ENCODE measurements around the gene MCM8. TPM values are rescaled to one million over a fixed set of nuclear protein-coding genes. Genes with fewer than 3 reads are reported as not detected.
A peak's percentile ranks its signal among the peaks of the same experiment; 100 is the strongest.

MCM8 gene
- total and polyA plus RNA-seq, 2 donors from 2014 or later: 1.9 to 6.6 TPM

- intact Hi-C loops (cut with DNase I): no loop called here
- FAIRE-seq (no peak), DNase-seq (peak in 1 of 5 donors; percentile 15)
- H3K9ac ChIP-seq (ENCODE audit: low read length in 3 of 3): no peak overlapping the region
- no peaks in the 10 kb centered on the region for H3K4me1 ChIP-seq (ENCODE audit: control insufficient read depth in 2 of 3, insufficient read depth in 2 of 3, low read depth in 1 of 3, low read length in 3 of 3)
- no peak overlapping the region for H3K4me3 ChIP-seq (ENCODE audit: low read length in 3 of 3)
- H3K27ac ChIP-seq (ENCODE audit: low read depth in 2 of 2, low read length in 2 of 2): no peak overlapping the region
- H3K27me3 ChIP-seq (ENCODE audit: control insufficient read depth, insufficient read depth, low read length): no peaks in the 10 kb centered on the region
- no peaks in the 10 kb centered on the region for H3K9me3 ChIP-seq (ENCODE audit: control insufficient read depth in 2 of 3, insufficient read depth in 1 of 3, low read length in 3 of 3)
- H3K36me3 ChIP-seq (ENCODE audit: control insufficient read depth in 2 of 3, insufficient read depth in 3 of 3, low read length in 3 of 3): no peaks in the 10 kb centered on the region
- no peak for TF ChIP-seq CTCF (IDR thresholded peaks at IDR 0.05; ENCODE audit: borderline replicate concordance, extremely low read depth, insufficient read depth)
These were observed 16.5 kb upstream of the MCM8 start for GRCh38 chr20:5933802-5934436.

- intact Hi-C loops (cut with DNase I): no loop called here
- Histone ChIP-seq H3K27ac (ENCODE audit: low read depth in 2 of 2, low read length in 2 of 2) (no peak overlapping the region), H3K27me3 (ENCODE audit: control insufficient read depth, insufficient read depth, low read length) (no peaks in the 10 kb centered on the region), H3K4me1 (ENCODE audit: control insufficient read depth in 2 of 3, insufficient read depth in 2 of 3, low read depth in 1 of 3, low read length in 3 of 3) (no peaks in the 10 kb centered on the region), H3K9ac (ENCODE audit: low read length in 3 of 3) (no peak overlapping the region), H3K4me3 (ENCODE audit: low read length in 3 of 3) (no peak overlapping the region), H3K36me3 (ENCODE audit: control insufficient read depth in 2 of 3, insufficient read depth in 3 of 3, low read length in 3 of 3) (peaks cover 0 to 8% (median 0%) of the 10 kb centered on the region in 3 donors), H3K9me3 (ENCODE audit: control insufficient read depth in 2 of 3, insufficient read depth in 1 of 3, low read length in 3 of 3) (no peaks in the 10 kb centered on the region)
- no peak for TF ChIP-seq CTCF (IDR thresholded peaks at IDR 0.05; ENCODE audit: borderline replicate concordance, extremely low read depth, insufficient read depth)
- no peak for DNase-seq
- no peak for FAIRE-seq
These were observed 15.1 kb upstream of the MCM8 start for GRCh38 chr20:5935384-5935783.

DNA sequence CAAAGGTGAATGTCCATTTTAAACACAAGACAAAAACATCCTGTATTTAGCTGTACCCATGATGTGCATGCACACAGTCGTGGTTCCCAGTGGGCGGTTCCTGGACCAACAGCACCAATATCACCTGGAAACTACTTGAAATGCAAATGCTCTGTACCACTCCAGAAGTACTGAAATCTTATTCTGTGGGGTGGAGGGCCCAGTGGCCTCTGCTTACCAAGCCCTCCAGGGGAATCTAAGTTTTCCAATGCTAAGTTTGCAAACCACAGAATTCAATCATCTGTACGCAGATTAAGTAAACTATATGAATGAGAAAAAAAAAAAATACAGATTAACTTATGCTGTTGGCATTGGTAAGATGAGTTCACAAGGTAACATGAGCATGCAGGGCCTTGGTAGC, 14.2 kb upstream of the MCM8 start:
- Histone ChIP-seq H3K4me3 (ENCODE audit: low read length in 3 of 3) (no peak overlapping the region), H3K36me3 (ENCODE audit: control insufficient read depth in 2 of 3, insufficient read depth in 3 of 3, low read length in 3 of 3) (peaks cover 0 to 12% (median 8%) of the 10 kb centered on the region in 3 donors), H3K4me1 (ENCODE audit: control insufficient read depth in 2 of 3, insufficient read depth in 2 of 3, low read depth in 1 of 3, low read length in 3 of 3) (no peaks in the 10 kb centered on the region), H3K27ac (ENCODE audit: low read depth in 2 of 2, low read length in 2 of 2) (no peak overlapping the region), H3K9me3 (ENCODE audit: control insufficient read depth in 2 of 3, insufficient read depth in 1 of 3, low read length in 3 of 3) (no peaks in the 10 kb centered on the region), H3K9ac (ENCODE audit: low read length in 3 of 3) (no peak overlapping the region), H3K27me3 (ENCODE audit: control insufficient read depth, insufficient read depth, low read length) (no peaks in the 10 kb centered on the region)
- no peak for TF ChIP-seq CTCF (IDR thresholded peaks at IDR 0.05; ENCODE audit: borderline replicate concordance, extremely low read depth, insufficient read depth)
- FAIRE-seq (no peak), DNase-seq (no peak)
- intact Hi-C loops (cut with DNase I): no loop called here

Data from kidney (tissue), 14 donors.